Transverse colon (tissue), 4 donors: ENCODE measurements around the gene IL23A. TPM values are rescaled to one million over a fixed set of nuclear protein-coding genes. Genes with fewer than 3 reads are reported as not detected.
"Not testable (repeated sequence)": the region's sequence is repeated elsewhere in the genome, so short reads cannot be mapped to it uniquely, and the experiment has no call there.

Experiments used
- DNase-seq: peaks from one replicate; pipeline ENCODE4 v3.0.0-alpha.2; 2019
- H3K27ac ChIP-seq, 4 donors: fragments of 200-600 bp; sonication (generic); 2 replicates each; pipeline ENCODE4 v1.5.1; 2016 to 2018; ENCODE audit warnings: inconsistent platforms in 4 of 4
- H3K27me3 ChIP-seq: fragments of 200-600 bp; sonication (generic); 2 replicates; pipeline ENCODE4 v1.5.1; 2017; ENCODE audit warnings: inconsistent platforms
- H3K36me3 ChIP-seq, 4 donors: fragments of 200-600 bp; sonication (generic); 2 replicates each; pipeline ENCODE4 v1.5.1; 2017 to 2019; ENCODE audit warnings: inconsistent platforms in 4 of 4
- H3K4me1 ChIP-seq, 4 donors: fragments of 200-600 bp; sonication (generic); 2 replicates each; pipeline ENCODE4 v1.5.1; 2017 to 2020; ENCODE audit warnings: inconsistent platforms in 4 of 4
- H3K4me3 ChIP-seq, 4 donors: fragments of 200-600 bp; sonication (generic); 1 replicate in 1 of 4; 2 replicates in 3 of 4; pipeline versions ENCODE4 v1.5.1 to v1.6.1; 2017 to 2019; ENCODE audit warnings: inconsistent platforms in 4 of 4
- H3K9me3 ChIP-seq, 2 donors: fragments of 200-600 bp; sonication (generic); 2 replicates each; pipeline ENCODE4 v1.5.1; 2017 to 2019; ENCODE audit warnings: inconsistent platforms in 2 of 2
- EP300 ChIP-seq: sonication (generic); formaldehyde crosslinking; IDR thresholded peaks from one replicate; pipeline ENCODE4 v1.6.1; 2017; ENCODE audit warnings: antibody characterized with exemption, low read depth
- POLR2A ChIP-seq: fragments of 450-650 bp; IDR thresholded peaks from one replicate; pipeline ENCODE4 v1.6.1; 2016; ENCODE audit warnings: antibody characterized with exemption, mild to moderate bottlenecking, moderate library complexity
- POLR2AphosphoS5 ChIP-seq, 3 donors: sonication (generic); formaldehyde crosslinking; IDR thresholded peaks; one replicate each; pipeline ENCODE4 v1.6.1; 2016; ENCODE audit warnings: antibody characterized with exemption in 3 of 3
- WGBS, 2 donors: methylation state at CpG; one replicate each; pipeline ENCODE4 v1.1.5; 2018; ENCODE audit warnings: low coverage in 1 of 2; 5-methylcytosine and 5-hydroxymethylcytosine counted together
- in situ Hi-C, 4 donors: fragments of 200-750 bp; cut with MboI; loops; one replicate each; pipeline versions ENCODE4 v1.15.0 to v1.15.1; 2017; ENCODE audit warnings: low sequenced_read_pairs in 3 of 4, low pct_ligation_motif_present in 1 of 4, low pct_unique_long_range_greater_than_20kb in 1 of 4
- intact Hi-C: fragments of 100-400 bp; cut with DNase I; formaldehyde crosslinking; loops from one replicate; pipeline ENCODE4 v1.15.1; 2023; ENCODE audit warnings: low total_unique reads
- total RNA-seq, 4 donors: library from RNA; depleted of rRNA; stranded (reverse); fragments of >200 nt; gene quantifications; one replicate each; pipeline ENCODE4 v1.1.0, GENCODE V29; 2016
- TF ChIP-seq, protein P1 (sequence below), 5 experiments: fragments of 200-600 bp in 3 of 5; fragments of 450-650 bp in 2 of 5; sonication (generic) in 3 of 5; IDR thresholded peaks; 1 replicate in 2 of 5; 2 replicates in 3 of 5; pipeline ENCODE4 v1.5.1; 2016 to 2017; ENCODE audit warnings: antibody characterized with exemption in 5 of 5, inconsistent platforms in 3 of 5, mild to moderate bottlenecking in 2 of 5, moderate library complexity in 1 of 5

IL23A gene
- total RNA-seq, 4 donors from 2014 or later: 1.3 TPM; not detected in 3

GRCh38 chr12:56333679-56334489 lies 4.8 kb upstream of the IL23A start, which contains the start of gene PAN2:
TSS of gene PAN2 (minus strand) at chr12:56334000. CDS start at chr12:56333094, 906 bp downstream.
- H3K4me1 ChIP-seq: peaks cover 0 to 11% (median 3%) of the 10 kb centered on the region in 4 donors
- peak within 1 kb of the TSS; percentile 45 to 73 (median 52) for H3K4me3 ChIP-seq
- H3K36me3 ChIP-seq: no peaks in the 10 kb centered on the region
- WGBS, 2 donors: 1% methylated on average over 27 to 45 of the region's 45 CpGs
- DNase-seq: peak; percentile 96
- no peaks in the 10 kb centered on the region for H3K9me3 ChIP-seq
- no peaks in the 10 kb centered on the region for H3K27me3 ChIP-seq
- TF ChIP-seq POLR2A (peak; percentile 64), POLR2AphosphoS5 (IDR thresholded peaks at IDR 0.05) (peak; percentile 78 to 85 (median 82)), EP300 (no peak)
- TF ChIP-seq, protein P1, sequence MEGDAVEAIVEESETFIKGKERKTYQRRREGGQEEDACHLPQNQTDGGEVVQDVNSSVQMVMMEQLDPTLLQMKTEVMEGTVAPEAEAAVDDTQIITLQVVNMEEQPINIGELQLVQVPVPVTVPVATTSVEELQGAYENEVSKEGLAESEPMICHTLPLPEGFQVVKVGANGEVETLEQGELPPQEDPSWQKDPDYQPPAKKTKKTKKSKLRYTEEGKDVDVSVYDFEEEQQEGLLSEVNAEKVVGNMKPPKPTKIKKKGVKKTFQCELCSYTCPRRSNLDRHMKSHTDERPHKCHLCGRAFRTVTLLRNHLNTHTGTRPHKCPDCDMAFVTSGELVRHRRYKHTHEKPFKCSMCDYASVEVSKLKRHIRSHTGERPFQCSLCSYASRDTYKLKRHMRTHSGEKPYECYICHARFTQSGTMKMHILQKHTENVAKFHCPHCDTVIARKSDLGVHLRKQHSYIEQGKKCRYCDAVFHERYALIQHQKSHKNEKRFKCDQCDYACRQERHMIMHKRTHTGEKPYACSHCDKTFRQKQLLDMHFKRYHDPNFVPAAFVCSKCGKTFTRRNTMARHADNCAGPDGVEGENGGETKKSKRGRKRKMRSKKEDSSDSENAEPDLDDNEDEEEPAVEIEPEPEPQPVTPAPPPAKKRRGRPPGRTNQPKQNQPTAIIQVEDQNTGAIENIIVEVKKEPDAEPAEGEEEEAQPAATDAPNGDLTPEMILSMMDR (IDR thresholded peaks at IDR 0.05): peak; percentile 53 to 75 (median 65)
- H3K27ac ChIP-seq: peak within 1 kb of the TSS; percentile 88 to 96 (median 94)
- intact Hi-C loops: no loop called here
- in situ Hi-C loops: loop anchor here in 1 of 4 donors (25.0 kb wide), 1 partner anchor 128 kb away; the partner anchor contains the start of genes MIP and SPRYD4

GRCh38 chr12:56334490-56334793 lies 4.2 kb upstream of the IL23A start:
- intact Hi-C loops: no loop called here
- Histone ChIP-seq H3K27ac (peak overlapping the region; percentile 88 to 96 (median 94)), H3K4me1 (peaks cover 0 to 11% (median 3%) of the 10 kb centered on the region in 4 donors), H3K27me3 (no peaks in the 10 kb centered on the region), H3K4me3 (peak overlapping the region; percentile 26 to 73 (median 52)), H3K9me3 (no peaks in the 10 kb centered on the region), H3K36me3 (no peaks in the 10 kb centered on the region)
- no peak for DNase-seq
- TF ChIP-seq POLR2A (no peak), POLR2AphosphoS5 (IDR thresholded peaks at IDR 0.05) (no peak), EP300 (no peak)
- TF ChIP-seq, protein P1 (IDR thresholded peaks at IDR 0.05): no peak
- 7 to 20% methylated on average over 1 to 6 of the region's 6 CpGs for whole genome bisulfite sequencing, 2 donors
- in situ Hi-C loops: loop anchor here in 1 of 4 donors (25.0 kb wide), 1 partner anchor 128 kb away; the partner anchor contains the start of genes MIP and SPRYD4

DNA sequence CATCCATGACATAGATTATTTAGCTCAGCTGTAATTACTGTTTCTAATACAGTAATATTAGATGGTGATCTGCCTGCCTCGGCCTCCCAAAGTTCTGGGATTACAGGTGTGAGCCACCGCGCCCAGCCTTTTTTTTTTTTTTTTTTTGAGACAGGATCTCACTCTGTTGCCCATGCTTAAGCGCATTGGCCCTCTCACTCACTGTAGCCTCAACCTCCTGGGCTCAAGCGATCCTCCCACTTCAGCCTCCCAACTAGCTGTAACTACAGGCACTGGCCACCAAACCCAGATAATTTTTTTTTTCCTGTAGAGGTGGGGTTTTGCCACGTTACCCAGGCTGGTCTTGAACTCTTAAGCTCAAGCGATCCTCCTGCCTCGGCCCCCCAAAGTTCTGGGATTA lies 3.2 kb upstream of the IL23A start:
- H3K4me3 ChIP-seq, intact Hi-C loops, H3K27me3 ChIP-seq, DNase-seq, H3K27ac ChIP-seq, H3K9me3 ChIP-seq, H3K36me3 ChIP-seq: not testable (repeated sequence)
- H3K4me1 ChIP-seq: peaks cover 0 to 11% (median 3%) of the 10 kb centered on the region in 4 donors
- in situ Hi-C loops: loop anchor here in 1 of 4 donors (25.0 kb wide), 1 partner anchor 127 kb away; the partner anchor contains the start of genes MIP and SPRYD4
- WGBS, 2 donors: 96 to 100% methylated on average over 2 to 8 of the region's 8 CpGs

DNA sequence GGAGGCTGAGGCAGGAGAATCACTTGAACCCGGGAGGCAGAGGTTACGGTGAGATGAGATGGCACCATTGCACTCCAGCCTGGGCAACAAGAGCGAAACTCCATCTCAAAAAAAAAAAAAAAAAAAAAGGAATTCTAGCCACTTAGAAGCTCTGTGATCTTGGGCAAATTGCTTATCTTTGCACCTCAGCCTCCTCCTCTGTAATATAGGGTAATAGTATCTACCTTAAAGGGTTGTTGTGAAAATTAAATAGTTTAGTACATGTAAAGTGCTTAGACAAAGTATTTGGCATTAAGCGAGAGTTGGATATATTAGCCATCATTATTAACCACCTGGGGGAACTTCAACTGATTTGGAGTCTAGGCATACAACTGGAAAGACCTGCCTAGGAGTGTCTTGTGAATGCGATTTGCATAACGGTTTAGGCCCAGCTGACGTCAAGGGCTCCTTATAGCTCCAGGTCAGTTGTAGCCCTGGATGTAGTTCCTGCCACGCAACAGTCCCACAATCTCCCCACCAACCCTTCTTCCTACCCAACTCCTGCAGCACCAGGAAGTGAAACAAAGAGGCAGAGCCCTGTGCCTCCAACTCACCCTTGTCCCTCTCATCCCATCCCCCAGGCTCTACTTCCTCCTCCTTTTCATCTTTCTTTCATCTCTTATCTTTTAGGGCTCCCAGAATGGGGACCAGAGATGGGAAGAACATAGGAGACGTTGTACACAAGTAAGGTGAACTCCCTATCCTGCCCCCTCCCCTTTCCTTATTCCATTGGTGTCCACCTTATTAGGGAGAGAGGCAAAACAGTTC lies 2.1 kb upstream of the IL23A start:
- TF ChIP-seq POLR2AphosphoS5 (IDR thresholded peaks at IDR 0.05): no peak
- TF ChIP-seq EP300: no peak
- TF ChIP-seq POLR2A: no peak
- TF ChIP-seq, protein P1 (IDR thresholded peaks at IDR 0.05): no peak
- intact Hi-C loops (no loop called here), in situ Hi-C loops (loop anchor here in 1 of 4 donors (25.0 kb wide), 1 partner anchor 126 kb away; the partner anchor contains the start of genes MIP and SPRYD4)
- WGBS, 2 donors: 76 to 90% methylated on average over 7 to 9 of the region's 9 CpGs
- Histone ChIP-seq H3K27ac (no peak overlapping the region), H3K4me1 (peaks cover 0 to 11% (median 3%) of the 10 kb centered on the region in 4 donors), H3K27me3 (no peaks in the 10 kb centered on the region), H3K4me3 (no peak overlapping the region), H3K9me3 (no peaks in the 10 kb centered on the region), H3K36me3 (no peaks in the 10 kb centered on the region)
- DNase-seq: peak; percentile 17
